GM12878 (cell line): ENCODE measurements around the gene MCOLN2.

Experiments used
- CHD2 ChIP-seq: IDR thresholded peaks from 2 replicates; pipeline ENCODE4 v1.6.1; 2011; ENCODE audit warnings: low read depth, low read length, improper control_type of control experiment, borderline replicate concordance
- CTCF ChIP-seq, 3 experiments: IDR thresholded peaks in 2 of 3; conservative IDR thresholded peaks in 1 of 3; 2 replicates each; pipeline ENCODE4 v1.5.1; 2011; ENCODE audit warnings: low read depth in 3 of 3, low read length in 3 of 3, mild to moderate bottlenecking in 3 of 3, control low read depth in 2 of 3, moderate library complexity in 2 of 3, inconsistent platforms in 1 of 3, mixed read lengths in 1 of 3; ENCODE audit not compliant: control insufficient read depth in 2 of 3, insufficient read depth in 1 of 3; ENCODE audit errors: extremely low read depth in 1 of 3
- EP300 ChIP-seq, 2 experiments: fragments of 150-350 bp in 1 of 2; IDR thresholded peaks; 2 replicates each; pipeline ENCODE4 v1.6.1; 2011 to 2012; ENCODE audit warnings: low read depth in 2 of 2, low read length in 2 of 2, borderline replicate concordance in 1 of 2, improper control_type of control experiment in 1 of 2, inconsistent platforms in 1 of 2; ENCODE audit not compliant: control insufficient read depth in 1 of 2
- EZH2 ChIP-seq: IDR thresholded peaks from 2 replicates; pipeline ENCODE4 v1.6.1; 2012; ENCODE audit warnings: low read depth, mild to moderate bottlenecking, control low read depth, inconsistent platforms, low read length, borderline replicate concordance; ENCODE audit not compliant: control insufficient read depth
- FOS ChIP-seq: IDR thresholded peaks from 3 replicates; pipeline ENCODE4 v1.6.1; 2011; ENCODE audit warnings: borderline replicate concordance; ENCODE audit not compliant: insufficient read length; ENCODE audit errors: extremely low read depth
- POLR2AphosphoS5 ChIP-seq: IDR thresholded peaks from 2 replicates; pipeline ENCODE4 v1.6.1; 2011; ENCODE audit warnings: mild to moderate bottlenecking, low read length, inconsistent platforms
- RAD21 ChIP-seq: IDR thresholded peaks from 2 replicates; pipeline ENCODE4 v1.6.1; 2011; ENCODE audit warnings: mild to moderate bottlenecking, low read depth, low read length, moderate library complexity; ENCODE audit not compliant: insufficient read depth
- RFX5 ChIP-seq: IDR thresholded peaks from 2 replicates; pipeline ENCODE4 v1.6.1; 2011; ENCODE audit warnings: low read depth, low read length, improper control_type of control experiment
- ZZZ3 ChIP-seq: IDR thresholded peaks from 2 replicates; pipeline ENCODE4 v1.6.1; 2011; ENCODE audit warnings: low read depth; ENCODE audit not compliant: control insufficient read depth, insufficient read length

GRCh38 chr1:84896279-84896678 lies 100.6 kb downstream of the MCOLN2 start:
- TF ChIP-seq CHD2 (no peak), CTCF (IDR thresholded peaks at IDR 0.05 in 2 of 3, conservative IDR thresholded peaks at IDR 0.05 in 1 of 3; ENCODE audit: control insufficient read depth in 2 of 3, extremely low read depth in 1 of 3, insufficient read depth in 1 of 3, low read depth in 3 of 3, low read length in 3 of 3) (no peak), RAD21 (no peak), EP300 (IDR thresholded peaks at IDR 0.05; ENCODE audit: borderline replicate concordance in 1 of 2, control insufficient read depth in 1 of 2, low read depth in 2 of 2, low read length in 2 of 2) (no peak), POLR2AphosphoS5 (no peak), FOS (no peak), EZH2 (no peak), RFX5 (no peak), ZZZ3 (no peak)
